GM18909 (cell line): Measurements from ENCODE around the gene PSTPIP1.

Source experiments
- ATAC-seq: cut with Tn5 transposase; IDR thresholded peaks from one replicate; pipeline ENCODE4 v1.9.1; 2021; ENCODE audit warnings: mild to moderate bottlenecking; ENCODE audit not compliant: unreplicated experiment, poor library complexity

Gene PSTPIP1

GRCh38 chr15:77017091-77017660 lies 22.2 kb downstream of the PSTPIP1 start:
- no peak for ATAC-seq

GRCh38 chr15:77017761-77018720 lies 23.1 kb downstream of the PSTPIP1 start:
- no peak for ATAC-seq

- ATAC-seq: no peak
These were observed 24.0 kb downstream of the PSTPIP1 start for GRCh38 chr15:77018796-77019505.

GRCh38 chr15:77019521-77020331 lies 24.8 kb downstream of the PSTPIP1 start:
- ATAC-seq: no peak

GRCh38 chr15:77020348-77021087 lies 25.6 kb downstream of the PSTPIP1 start:
- no peak for ATAC-seq

- ATAC-seq: no peak
These were observed 26.2 kb downstream of the PSTPIP1 start for GRCh38 chr15:77021088-77021481.

- ATAC-seq: no peak
These were observed 27.0 kb downstream of the PSTPIP1 start for GRCh38 chr15:77021803-77022381.

GRCh38 chr15:77022646-77023575 lies 28.0 kb downstream of the PSTPIP1 start:
- ATAC-seq: no peak

GRCh38 chr15:77023576-77024272 lies 28.8 kb downstream of the PSTPIP1 start:
- no peak for ATAC-seq

GRCh38 chr15:77024273-77025082 lies 29.6 kb downstream of the PSTPIP1 start:
- ATAC-seq: peak; percentile 49

- ATAC-seq: no peak
These were observed 30.4 kb downstream of the PSTPIP1 start for GRCh38 chr15:77025083-77025901.

GRCh38 chr15:77025941-77026411 lies 31.1 kb downstream of the PSTPIP1 start:
- ATAC-seq: no peak

GRCh38 chr15:77026501-77027110 lies 31.7 kb downstream of the PSTPIP1 start:
- no peak for ATAC-seq

- no peak for ATAC-seq
These were observed 32.3 kb downstream of the PSTPIP1 start for GRCh38 chr15:77027111-77027696.
